Subcutaneous adipose tissue (tissue), 4 donors: ENCODE results near the gene PML. TPM values are rescaled to one million over a fixed set of nuclear protein-coding genes. Genes with fewer than 3 reads are reported as not detected.

Source experiments
- CTCF ChIP-seq: fragments of 450-650 bp; IDR thresholded peaks from one replicate; pipeline ENCODE4 v1.5.1; 2016; ENCODE audit warnings: low read depth, mild to moderate bottlenecking, control low read depth, antibody characterized with exemption, moderate library complexity
- total RNA-seq, 4 donors: library from RNA; depleted of rRNA; stranded (reverse); fragments of >200 nt; gene quantifications; one replicate each; pipeline ENCODE4 v1.1.0, GENCODE V29; 2016

PML gene
- 100 to 1,000 TPM in 1 of 4 donors, 10 to 100 TPM in 3; 45.2 to 214 (median 65.5) TPM for total RNA-seq

- TF ChIP-seq CTCF: no peak
These were observed at the start of gene PML for GRCh38 chr15:73994413-73994883. Gene PML, plus strand, starts transcription at chr15:73994716. Its CDS starts 97 bp downstream, at chr15:73994813.

- no peak for TF ChIP-seq CTCF
These were observed 49.4 kb upstream of the PML start for GRCh38 chr15:73945130-73945508.

- TF ChIP-seq CTCF: no peak
These were observed 48.3 kb upstream of the PML start for GRCh38 chr15:73946046-73946721.

GRCh38 chr15:73946795-73947370 lies 47.6 kb upstream of the PML start:
- no peak for TF ChIP-seq CTCF

- TF ChIP-seq CTCF: no peak
These were observed 46.9 kb upstream of the PML start for GRCh38 chr15:73947651-73948050.

- no peak for TF ChIP-seq CTCF
These were observed 46.1 kb upstream of the PML start for GRCh38 chr15:73948396-73948795.

- no peak for TF ChIP-seq CTCF
These were observed 45.5 kb upstream of the PML start for GRCh38 chr15:73948982-73949381.
